MM.1S (cell line): Measurements from ENCODE around the gene PPP2R1B.
"Not testable (repeated sequence)": the region's sequence is repeated elsewhere in the genome, so short reads cannot be mapped to it uniquely, and the experiment has no call there.

Source experiments
- DNase-seq: peaks from one replicate; pipeline ENCODE4 v3.0.0-alpha.2; 2015
- H2AFZ ChIP-seq: fragments of 300-600 bp; sonication (generic); 2 replicates; pipeline ENCODE4 v1.6.0; 2016; ENCODE audit warnings: antibody characterized with exemption, low read length
- H3F3A ChIP-seq: fragments of 300-600 bp; sonication (generic); 2 replicates; pipeline ENCODE4 v1.6.1; 2016; ENCODE audit warnings: mild to moderate bottlenecking, antibody characterized with exemption, low read length, moderate library complexity, mixed read lengths; ENCODE audit not compliant: insufficient read depth
- H3K27ac ChIP-seq: fragments of 300-600 bp; sonication (generic); 2 replicates; pipeline ENCODE4 v1.5.1; 2016; ENCODE audit warnings: mild to moderate bottlenecking, low read length
- H3K27me3 ChIP-seq: fragments of 300-600 bp; sonication (generic); replicated peaks from 2 replicates; pipeline ENCODE4 v1.6.0; 2016; ENCODE audit warnings: low read length; ENCODE audit not compliant: insufficient read depth
- H3K36me3 ChIP-seq: fragments of 300-600 bp; sonication (generic); replicated peaks from 2 replicates; pipeline ENCODE4 v1.6.1; 2016; ENCODE audit warnings: mild to moderate bottlenecking, low read length, mixed read lengths; ENCODE audit not compliant: insufficient read depth
- H3K4me1 ChIP-seq: fragments of 300-600 bp; sonication (generic); 2 replicates; pipeline ENCODE4 v1.6.1; 2016; ENCODE audit warnings: low read length, mixed read lengths
- H3K4me2 ChIP-seq: fragments of 300-600 bp; sonication (generic); 2 replicates; pipeline ENCODE4 v1.6.0; 2016; ENCODE audit warnings: low read depth, low read length
- H3K4me3 ChIP-seq: fragments of 300-600 bp; sonication (generic); 2 replicates; pipeline ENCODE4 v1.5.1; 2016; ENCODE audit warnings: low read length, mixed read lengths
- H3K79me2 ChIP-seq: fragments of 300-600 bp; sonication (generic); 2 replicates; pipeline ENCODE4 v1.6.1; 2016; ENCODE audit warnings: mixed run types, low read length, mixed read lengths
- H3K9ac ChIP-seq: fragments of 300-600 bp; sonication (generic); 2 replicates; pipeline ENCODE4 v1.6.1; 2016; ENCODE audit warnings: low read length, mixed read lengths
- H3K9me2 ChIP-seq: fragments of 300-600 bp; sonication (generic); replicated peaks from 2 replicates; pipeline ENCODE4 v1.6.1; 2016; ENCODE audit warnings: mild to moderate bottlenecking, low read length, mixed read lengths; ENCODE audit not compliant: insufficient read depth
- H3K9me3 ChIP-seq: fragments of 300-600 bp; sonication (generic); replicated peaks from 2 replicates; pipeline ENCODE4 v1.6.1; 2016; ENCODE audit warnings: mild to moderate bottlenecking, low read length, mixed read lengths; ENCODE audit not compliant: insufficient read depth
- H4K20me1 ChIP-seq: fragments of 300-600 bp; sonication (generic); 2 replicates; pipeline ENCODE4 v1.6.1; 2016; ENCODE audit warnings: mild to moderate bottlenecking, low read length, moderate library complexity, mixed read lengths; ENCODE audit not compliant: insufficient read depth
- CTCF ChIP-seq: fragments of 300-600 bp; sonication (generic); IDR thresholded peaks from 2 replicates; pipeline ENCODE4 v1.5.1; 2016; ENCODE audit warnings: antibody characterized with exemption, low read length, mixed read lengths
- EZH2 ChIP-seq: fragments of 300-600 bp; sonication (generic); optimal IDR thresholded peaks from 2 replicates; pipeline ENCODE3; 2017; ENCODE audit warnings: low read depth, mild to moderate bottlenecking, antibody characterized with exemption, low read length, mixed read lengths
- EZH2phosphoT487 ChIP-seq: fragments of 300-600 bp; sonication (generic); IDR thresholded peaks from 2 replicates; pipeline ENCODE4 v1.6.1; 2018; ENCODE audit warnings: antibody characterized with exemption, low read length

PPP2R1B gene

GRCh38 chr11:111719379-111719778, 46.8 kb downstream of the PPP2R1B start:
- Histone ChIP-seq H3F3A (no peaks in the 10 kb centered on the region), H3K9ac (no peak overlapping the region), H2AFZ (no peak overlapping the region), H3K4me2 (no peak overlapping the region), H3K9me2 (no peaks in the 10 kb centered on the region), H3K27me3 (no peaks in the 10 kb centered on the region), H3K27ac (no peak overlapping the region), H3K36me3 (no peaks in the 10 kb centered on the region), H3K79me2 (no peaks in the 10 kb centered on the region), H3K9me3 (no peaks in the 10 kb centered on the region), H3K4me3 (no peak overlapping the region), H3K4me1 (no peaks in the 10 kb centered on the region), H4K20me1 (no peaks in the 10 kb centered on the region)
- DNase-seq: no peak
- TF ChIP-seq EZH2: no peak
- no peak for TF ChIP-seq CTCF
- TF ChIP-seq EZH2phosphoT487: no peak

GRCh38 chr11:111718859-111719258, 47.3 kb downstream of the PPP2R1B start:
- Histone ChIP-seq H3K36me3 (no peaks in the 10 kb centered on the region), H3K4me1 (no peaks in the 10 kb centered on the region), H3K4me3 (no peak overlapping the region), H3K9me2 (no peaks in the 10 kb centered on the region), H3K4me2 (no peak overlapping the region), H3F3A (no peaks in the 10 kb centered on the region), H3K79me2 (no peaks in the 10 kb centered on the region), H3K27ac (no peak overlapping the region), H3K27me3 (no peaks in the 10 kb centered on the region), H4K20me1 (no peaks in the 10 kb centered on the region), H3K9me3 (no peaks in the 10 kb centered on the region), H3K9ac (no peak overlapping the region), H2AFZ (no peak overlapping the region)
- no peak for DNase-seq
- no peak for TF ChIP-seq EZH2
- no peak for TF ChIP-seq CTCF
- no peak for TF ChIP-seq EZH2phosphoT487

GRCh38 chr11:111718436-111718835, 47.8 kb downstream of the PPP2R1B start:
- no peak overlapping the region for H2AFZ ChIP-seq
- no peaks in the 10 kb centered on the region for H3K36me3 ChIP-seq
- no peak overlapping the region for H3K4me2 ChIP-seq

GRCh38 chr11:111717660-111718059, 48.5 kb downstream of the PPP2R1B start:
- DNase-seq, H3K4me3 ChIP-seq, H3F3A ChIP-seq, H3K4me1 ChIP-seq, H3K36me3 ChIP-seq, H3K4me2 ChIP-seq, H3K9me3 ChIP-seq, H3K9me2 ChIP-seq, H4K20me1 ChIP-seq, H3K27ac ChIP-seq, H3K27me3 ChIP-seq, H2AFZ ChIP-seq, H3K9ac ChIP-seq, H3K79me2 ChIP-seq: not testable (repeated sequence)

More at GRCh38 chr11:111718436-111718835, 47.8 kb downstream of the PPP2R1B start:
- H3K79me2 ChIP-seq: no peaks in the 10 kb centered on the region
- H3K4me1 ChIP-seq: no peaks in the 10 kb centered on the region
- no peak overlapping the region for H3K4me3 ChIP-seq
- H4K20me1 ChIP-seq: no peaks in the 10 kb centered on the region
- H3K9ac ChIP-seq: no peak overlapping the region
- no peak for DNase-seq
- H3K27ac ChIP-seq: no peak overlapping the region
- no peaks in the 10 kb centered on the region for H3F3A ChIP-seq
- H3K27me3 ChIP-seq: no peaks in the 10 kb centered on the region
- H3K9me3 ChIP-seq: no peaks in the 10 kb centered on the region
- no peaks in the 10 kb centered on the region for H3K9me2 ChIP-seq
- no peak for TF ChIP-seq CTCF
- TF ChIP-seq EZH2: no peak
- no peak for TF ChIP-seq EZH2phosphoT487
